Thyroid gland (tissue), 4 donors: Measurements from ENCODE around the gene MAGI1.

Source experiments
- CTCF ChIP-seq, 6 experiments: fragments of 200-600 bp in 3 of 6; fragments of 450-650 bp in 3 of 6; sonication (generic) in 3 of 6; IDR thresholded peaks; one replicate each; pipeline ENCODE4 v1.5.1; 2016 to 2019; ENCODE audit warnings: antibody characterized with exemption in 6 of 6, mild to moderate bottlenecking in 2 of 6, inconsistent platforms in 1 of 6, moderate library complexity in 1 of 6
- POLR2A ChIP-seq, 2 donors: fragments of 450-650 bp; IDR thresholded peaks; one replicate each; pipeline ENCODE4 v1.6.1; 2017; ENCODE audit warnings: antibody characterized with exemption in 2 of 2, mild to moderate bottlenecking in 2 of 2, moderate library complexity in 1 of 2

GRCh38 chr3:65978116-65978515 is 60.6 kb downstream of the MAGI1 start:
- TF ChIP-seq CTCF (IDR thresholded peaks at IDR 0.05) (no peak), POLR2A (IDR thresholded peaks at IDR 0.05) (no peak)
